D721Med (cell line): ENCODE data around the gene G3BP1.

Experiments
- DNase-seq: peaks from one replicate; pipeline ENCODE4 v3.0.0; 2011; ENCODE audit warnings: low spot score; ENCODE audit not compliant: insufficient read length
- FAIRE-seq: peaks from 2 replicates; lab custom pipeline; 2011; peaks lifted over from hg19 to GRCh38; lab: Jason Lieb, UNC
- CTCF ChIP-seq: IDR thresholded peaks from 2 replicates; pipeline ENCODE4 v1.5.1; 2012; ENCODE audit warnings: mild to moderate bottlenecking, control low read depth; ENCODE audit not compliant: insufficient read depth; ENCODE audit errors: missing control alignments

Gene G3BP1

GRCh38 chr5:151755383-151755782, 16.4 kb upstream of the G3BP1 start:
- DNase-seq (no peak), FAIRE-seq (no peak)
- no peak for TF ChIP-seq CTCF

GRCh38 chr5:151757233-151758140, 14.3 kb upstream of the G3BP1 start:
- no peak for DNase-seq
- FAIRE-seq = no peak
- no peak for TF ChIP-seq CTCF

GRCh38 chr5:151758141-151758429, 13.7 kb upstream of the G3BP1 start:
- no peak for FAIRE-seq
- TF ChIP-seq CTCF = no peak
- DNase-seq = no peak

- TF ChIP-seq CTCF = no peak
- peak; percentile 97 for DNase-seq
- FAIRE-seq = no peak
Measured at GRCh38 chr5:151758430-151759241, 13.1 kb upstream of the G3BP1 start, which contains the start of gene ATOX1. Gene ATOX1, minus strand, starts transcription at chr5:151758631. Its CDS starts 80 bp downstream, at chr5:151758551.

GRCh38 chr5:151764801-151765200, 7.0 kb upstream of the G3BP1 start:
- TF ChIP-seq CTCF = no peak
- no peak for FAIRE-seq
- DNase-seq = no peak

GRCh38 chr5:151766975-151767374, 4.8 kb upstream of the G3BP1 start:
- DNase-seq = no peak
- TF ChIP-seq CTCF = no peak
- FAIRE-seq = no peak
